Astrocyte of the spinal cord (primary cell): ENCODE results near the gene ATP5F1C.
"Not testable (repeated sequence)": the region's sequence is repeated elsewhere in the genome, so short reads cannot be mapped to it uniquely, and the experiment has no call there.

Source experiments
- DNase-seq: peaks from one replicate; pipeline ENCODE4 v3.0.0; 2011; ENCODE audit warnings: low read depth, low spot score
- H3K4me3 ChIP-seq: 2 replicates; pipeline ENCODE4 v1.5.1; 2011; ENCODE audit warnings: low read depth, mild to moderate bottlenecking, low read length, moderate library complexity
- CTCF ChIP-seq: IDR thresholded peaks from 2 replicates; pipeline ENCODE4 v1.5.1; 2012; ENCODE audit warnings: low read depth, mild to moderate bottlenecking, low read length, inconsistent platforms
- in situ Hi-C: cut with HindIII; loops from 2 replicates; pipeline ENCODE4 v1.10.0; 2017; ENCODE audit warnings: low sequenced_read_pairs

Gene ATP5F1C

GRCh38 chr10:7776777-7777176, 11.2 kb upstream of the ATP5F1C start:
- no peak for DNase-seq
- TF ChIP-seq CTCF = no peak
- no peak overlapping the region for H3K4me3 ChIP-seq
- in situ Hi-C loops = no loop called here

GRCh38 chr10:7782194-7782593, 5.8 kb upstream of the ATP5F1C start:
- DNase-seq, in situ Hi-C loops, H3K4me3 ChIP-seq: not testable (repeated sequence)

- in situ Hi-C loops = no loop called here
- DNase-seq = no peak
- H3K4me3 ChIP-seq = peak overlapping the region; percentile 99
- TF ChIP-seq CTCF = no peak
Measured at GRCh38 chr10:7786430-7786829, 1.5 kb upstream of the ATP5F1C start.

- TF ChIP-seq CTCF = no peak
- H3K4me3 ChIP-seq = peak overlapping the region; percentile 99
- DNase-seq = peak; percentile 19
- in situ Hi-C loops = no loop called here
Measured at GRCh38 chr10:7787150-7787856, 674 bp upstream of the ATP5F1C start.

GRCh38 chr10:7788639-7789286, 786 bp downstream of the ATP5F1C start:
- in situ Hi-C loops = no loop called here

GRCh38 chr10:7789390-7789789, 1.4 kb downstream of the ATP5F1C start:
- in situ Hi-C loops = no loop called here
- peak; percentile 16 for DNase-seq
- no peak for TF ChIP-seq CTCF
- H3K4me3 ChIP-seq = peak overlapping the region; percentile 99

More at GRCh38 chr10:7788639-7789286, 786 bp downstream of the ATP5F1C start:
- H3K4me3 ChIP-seq = peak overlapping the region; percentile 99
- no peak for TF ChIP-seq CTCF
- DNase-seq = peak; percentile 17

GRCh38 chr10:7792541-7792940, 4.6 kb downstream of the ATP5F1C start:
- no peak for DNase-seq
- no peak for TF ChIP-seq CTCF
- in situ Hi-C loops = no loop called here
- H3K4me3 ChIP-seq = no peak overlapping the region
